Keratinocyte (primary cell): ENCODE results near the gene RIN3.

ENCODE experiments used
- EZH2 ChIP-seq: IDR thresholded peaks from one replicate; pipeline ENCODE4 v1.6.1; 2012; ENCODE audit warnings: inconsistent platforms, mild to moderate bottlenecking, low read length, moderate library complexity
- TF ChIP-seq, protein P1 (sequence below), 3 experiments: IDR thresholded peaks in 1 of 3; conservative IDR thresholded peaks in 1 of 3; optimal IDR thresholded peaks in 1 of 3; 2 replicates in 2 of 3; 3 replicates in 1 of 3; pipeline versions ENCODE3 to v1.5.1; 2011; ENCODE audit warnings: low read length in 3 of 3, mild to moderate bottlenecking in 3 of 3, moderate library complexity in 2 of 3, control low read depth in 1 of 3, inconsistent platforms in 1 of 3; ENCODE audit not compliant: insufficient read depth in 2 of 3; ENCODE audit errors: extremely low read depth in 1 of 3

DNA sequence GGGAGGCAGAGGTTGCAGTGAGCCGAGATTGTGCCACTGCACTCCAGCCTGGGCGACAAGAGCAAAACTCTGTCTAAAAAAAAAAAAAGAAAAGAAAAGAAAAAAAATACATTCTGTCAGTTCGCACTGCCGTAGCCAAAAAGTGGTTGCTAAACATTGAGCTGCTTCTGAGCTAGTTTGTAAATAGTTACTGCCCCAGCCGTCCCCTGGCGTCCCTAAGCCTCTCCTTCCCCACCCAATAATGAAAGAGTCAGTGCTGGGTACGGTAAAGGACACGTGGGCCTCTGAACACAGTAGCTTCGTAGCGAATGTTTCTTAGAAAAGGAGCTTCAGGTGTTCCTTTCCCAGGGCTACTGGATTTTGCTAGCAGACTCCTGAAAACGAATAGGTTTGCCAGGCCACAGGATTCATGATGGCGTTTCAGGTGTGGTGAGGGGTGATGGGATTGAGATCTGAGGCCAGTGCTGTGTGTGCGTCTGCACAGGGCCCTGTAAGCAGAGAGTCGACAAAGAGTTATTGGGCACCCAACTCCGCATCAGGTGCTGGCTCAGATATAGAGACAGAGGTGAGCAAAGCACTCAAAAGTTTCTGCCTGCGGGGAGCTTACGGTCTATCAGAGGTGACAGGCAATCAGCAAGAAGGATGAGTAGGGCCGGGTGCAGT, 140.8 kb downstream of the RIN3 start:
- TF ChIP-seq, protein P1, sequence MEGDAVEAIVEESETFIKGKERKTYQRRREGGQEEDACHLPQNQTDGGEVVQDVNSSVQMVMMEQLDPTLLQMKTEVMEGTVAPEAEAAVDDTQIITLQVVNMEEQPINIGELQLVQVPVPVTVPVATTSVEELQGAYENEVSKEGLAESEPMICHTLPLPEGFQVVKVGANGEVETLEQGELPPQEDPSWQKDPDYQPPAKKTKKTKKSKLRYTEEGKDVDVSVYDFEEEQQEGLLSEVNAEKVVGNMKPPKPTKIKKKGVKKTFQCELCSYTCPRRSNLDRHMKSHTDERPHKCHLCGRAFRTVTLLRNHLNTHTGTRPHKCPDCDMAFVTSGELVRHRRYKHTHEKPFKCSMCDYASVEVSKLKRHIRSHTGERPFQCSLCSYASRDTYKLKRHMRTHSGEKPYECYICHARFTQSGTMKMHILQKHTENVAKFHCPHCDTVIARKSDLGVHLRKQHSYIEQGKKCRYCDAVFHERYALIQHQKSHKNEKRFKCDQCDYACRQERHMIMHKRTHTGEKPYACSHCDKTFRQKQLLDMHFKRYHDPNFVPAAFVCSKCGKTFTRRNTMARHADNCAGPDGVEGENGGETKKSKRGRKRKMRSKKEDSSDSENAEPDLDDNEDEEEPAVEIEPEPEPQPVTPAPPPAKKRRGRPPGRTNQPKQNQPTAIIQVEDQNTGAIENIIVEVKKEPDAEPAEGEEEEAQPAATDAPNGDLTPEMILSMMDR (optimal IDR thresholded peaks at IDR 0.05 in 1 of 3, IDR thresholded peaks at IDR 0.05 in 1 of 3, conservative IDR thresholded peaks at IDR 0.05 in 1 of 3; ENCODE audit: extremely low read depth in 1 of 3, insufficient read depth in 2 of 3, low read length in 3 of 3), result no peak
- no peak for TF ChIP-seq EZH2
